Measurements from ENCODE around the gene ZDHHC13. TPM values are rescaled to one million over a fixed set of nuclear protein-coding genes. Genes with fewer than 3 reads are reported as not detected.

ZDHHC13 gene
- total and polyA plus RNA-seq, 2 of the 8 experiments (the other 6 are each of a cell fraction or from before 2014, with no cell fraction given), result 22.4 to 24.1 TPM

- no peak for TF ChIP-seq KDM1A (IDR thresholded peaks at IDR 0.05; ENCODE audit: borderline replicate concordance, low read length)
- TF ChIP-seq SP1 (IDR thresholded peaks at IDR 0.05; ENCODE audit: low read depth, low read length), result peak; percentile 24; the same call in 1 of the 2 replicates
- no peak for TF ChIP-seq RNF2 (IDR thresholded peaks at IDR 0.05; ENCODE audit: borderline replicate concordance, low read depth, low read length, missing control alignments, poor library complexity, severe bottlenecking)
- peak; percentile 62; the same call in 1 of the 2 replicates for TF ChIP-seq TEAD4 (IDR thresholded peaks at IDR 0.05; ENCODE audit: low read depth, low read length)
- no peak for TF ChIP-seq NANOG (IDR thresholded peaks at IDR 0.05; ENCODE audit: insufficient read depth, low read depth, low read length, poor library complexity, severe bottlenecking)
- TF ChIP-seq CTBP2 (IDR thresholded peaks at IDR 0.05; ENCODE audit: borderline replicate concordance, insufficient read depth, insufficient read length, low read length), result no peak
- TF ChIP-seq SUZ12 (IDR thresholded peaks at IDR 0.05; ENCODE audit: low read length), result no peak
- TF ChIP-seq KDM5A (IDR thresholded peaks at IDR 0.05; ENCODE audit: low read length), result no peak
- no peak for TF ChIP-seq ASH2L (IDR thresholded peaks at IDR 0.05; ENCODE audit: low read length)
- TF ChIP-seq HDAC6 (IDR thresholded peaks at IDR 0.05; ENCODE audit: low read depth, low read length), result no peak
- TF ChIP-seq GABPA (IDR thresholded peaks at IDR 0.05; ENCODE audit: borderline replicate concordance, insufficient read depth, low read length), result no peak
- peak; percentile 69 for TF ChIP-seq CREB1 (IDR thresholded peaks at IDR 0.05)
- TF ChIP-seq SIRT6 (IDR thresholded peaks at IDR 0.05; ENCODE audit: low read length), result no peak
- no peak for TF ChIP-seq RBBP5 (IDR thresholded peaks at IDR 0.05; ENCODE audit: borderline replicate concordance, low read depth, low read length)
- no peak for TF ChIP-seq SP4 (IDR thresholded peaks at IDR 0.05; ENCODE audit: low read length)
- peak; percentile 41; the same call in 1 of the 2 replicates for TF ChIP-seq CEBPB (IDR thresholded peaks at IDR 0.05; ENCODE audit: low read depth, low read length)
- no peak for TF ChIP-seq JUN (IDR thresholded peaks at IDR 0.05; ENCODE audit: low read depth, low read length)
- TF ChIP-seq RAD21 (IDR thresholded peaks at IDR 0.05 in 1 of 2, conservative IDR thresholded peaks at IDR 0.05 in 1 of 2; ENCODE audit: low read depth in 2 of 2, low read length in 2 of 2), result peak; percentile 93 to 96
- TF ChIP-seq HDAC2 (IDR thresholded peaks at IDR 0.05; ENCODE audit: borderline replicate concordance in 1 of 2, low read depth in 2 of 2, low read length in 2 of 2), result no peak
- peak in 1 of 2 experiments; percentile 42; a peak in 1 of 4 replicates for TF ChIP-seq SIN3A (conservative IDR thresholded peaks at IDR 0.05 in 1 of 2, IDR thresholded peaks at IDR 0.05 in 1 of 2; ENCODE audit: low read depth in 1 of 2, low read length in 2 of 2)
- no peak for TF ChIP-seq RFX5 (IDR thresholded peaks at IDR 0.05; ENCODE audit: borderline replicate concordance, low read depth, low read length)
- 0 out of 2 replicates have a peak, but pooled peaks have one; percentile 12 for TF ChIP-seq EGR1 (IDR thresholded peaks at IDR 0.05; ENCODE audit: borderline replicate concordance, low read depth, low read length)
- no peak for TF ChIP-seq YY1 (IDR thresholded peaks at IDR 0.05; ENCODE audit: low read depth, low read length)
Observed at GRCh38 chr11:19071255-19071654, 45.7 kb upstream of the ZDHHC13 start (continued).
